HepG2 (cell line): ENCODE data around the gene ALDH16A1. TPM values are rescaled to one million over a fixed set of nuclear protein-coding genes. Genes with fewer than 3 reads are reported as not detected.

Experiments used
- BORCS8-MEF2B ChIP-seq: sonication (generic); formaldehyde crosslinking; IDR thresholded peaks from 2 replicates; pipeline ENCODE4 v1.8.0; 2022; ENCODE audit warnings: mild to moderate bottlenecking, missing genetic modification reagents
- HOXA5 ChIP-seq: sonication (generic); formaldehyde crosslinking; IDR thresholded peaks from 2 replicates; pipeline ENCODE4 v1.4.0; 2020; ENCODE audit warnings: missing genetic modification reagents
- MAFF ChIP-seq: IDR thresholded peaks from 2 replicates; pipeline ENCODE4 v1.6.1; 2011; ENCODE audit warnings: low read depth, low read length, improper control_type of control experiment
- NRL ChIP-seq: sonication (generic); formaldehyde crosslinking; IDR thresholded peaks from 2 replicates; pipeline ENCODE4 v1.5.0; 2020; ENCODE audit warnings: missing genetic modification reagents, mild to moderate bottlenecking, moderate library complexity, borderline replicate concordance
- PHF20 ChIP-seq: sonication (generic); formaldehyde crosslinking; IDR thresholded peaks from 2 replicates; pipeline ENCODE4 v1.5.0; 2020; ENCODE audit warnings: mild to moderate bottlenecking, missing genetic modification reagents
- PHF8 ChIP-seq: sonication (generic); formaldehyde crosslinking; IDR thresholded peaks from 2 replicates; pipeline ENCODE4 v1.5.0; 2020; ENCODE audit warnings: missing genetic modification reagents
- RAD51 ChIP-seq: fragments of 450-650 bp; IDR thresholded peaks from 2 replicates; pipeline ENCODE4 v1.6.1; 2016; ENCODE audit warnings: borderline replicate concordance
- REPIN1 ChIP-seq: sonication (generic); formaldehyde crosslinking; IDR thresholded peaks from 2 replicates; pipeline ENCODE4 v1.8.0; 2022; ENCODE audit warnings: missing genetic modification reagents, low read depth, mild to moderate bottlenecking, borderline replicate concordance
- RFXAP ChIP-seq: sonication (generic); formaldehyde crosslinking; IDR thresholded peaks from 2 replicates; pipeline ENCODE4 v1.4.0; 2020; ENCODE audit warnings: missing genetic modification reagents, borderline replicate concordance
- TAF1 ChIP-seq: sonication (generic); formaldehyde crosslinking; IDR thresholded peaks from 2 replicates; pipeline ENCODE4 v1.4.0; 2020; ENCODE audit warnings: missing genetic modification reagents
- ZMAT3 ChIP-seq: sonication (generic); formaldehyde crosslinking; conservative IDR thresholded peaks from 2 replicates; pipeline ENCODE4 v1.7.0; 2021; ENCODE audit warnings: missing genetic modification reagents
- ZNF3 ChIP-seq: IDR thresholded peaks from 2 replicates; pipeline ENCODE4 v1.7.0; 2017; ENCODE audit warnings: inconsistent platforms
- ZNF331 ChIP-seq: sonication (generic); formaldehyde crosslinking; IDR thresholded peaks from 2 replicates; pipeline ENCODE4 v1.4.0; 2020; ENCODE audit warnings: missing genetic modification reagents
- ZNF343 ChIP-seq: sonication (generic); formaldehyde crosslinking; IDR thresholded peaks from 2 replicates; pipeline ENCODE4 v1.4.0; 2020; ENCODE audit warnings: mild to moderate bottlenecking, missing genetic modification reagents
- ZNF451 ChIP-seq: sonication (generic); formaldehyde crosslinking; IDR thresholded peaks from 2 replicates; pipeline ENCODE4 v1.5.0; 2020; ENCODE audit warnings: mild to moderate bottlenecking, missing genetic modification reagents
- ZNF792 ChIP-seq: IDR thresholded peaks from 2 replicates; pipeline ENCODE4 v1.6.1; 2016
- polyA plus RNA-seq, 8 experiments: library from polyadenylated mRNA; depleted of rRNA in 3 of 8; stranded (reverse) in 7 of 8; unstranded in 1 of 8; fragments of >200 nt; fragmentation: Illumina TruSeq in 4 of 8; extraction: Trizol in 4 of 8; gene quantifications; 2 replicates each; pipeline versions ENCODE4 v1.2.1 to v1.2.3, GENCODE V29; 2011 to 2016; ENCODE audit warnings: low read depth in 4 of 8, missing spikeins in 1 of 8, mixed read lengths in 1 of 8; ENCODE audit not compliant: insufficient read depth in 1 of 8
- total RNA-seq, 5 experiments: library from RNA; depleted of rRNA; stranded (reverse); fragments of >200 nt; fragmentation: Illumina TruSeq; extraction: Trizol; gene quantifications; 2 replicates each; pipeline ENCODE4 v1.2.3, GENCODE V29; 2016; ENCODE audit warnings: low read depth in 1 of 5
- TF ChIP-seq, protein P1 (sequence below): sonication (generic); formaldehyde crosslinking; IDR thresholded peaks from 2 replicates; pipeline ENCODE4 v1.5.0; 2020; ENCODE audit warnings: missing genetic modification reagents
- TF ChIP-seq, protein P2 (sequence below): IDR thresholded peaks from 2 replicates; pipeline ENCODE4 v1.6.1; 2016; ENCODE audit warnings: mild to moderate bottlenecking
- TF ChIP-seq, protein P3 (sequence below): sonication (generic); formaldehyde crosslinking; IDR thresholded peaks from 2 replicates; pipeline ENCODE4 v1.5.0; 2020; ENCODE audit warnings: mild to moderate bottlenecking, missing genetic modification reagents, borderline replicate concordance
- TF ChIP-seq, protein P4 (sequence below): sonication (generic); formaldehyde crosslinking; IDR thresholded peaks from 2 replicates; pipeline ENCODE4 v1.4.0; 2020; ENCODE audit warnings: missing genetic modification reagents
- TF ChIP-seq, protein P5 (sequence below): IDR thresholded peaks from 2 replicates; pipeline ENCODE4 v1.6.1; 2012; ENCODE audit warnings: inconsistent platforms

The ALDH16A1 gene
- total and polyA plus RNA-seq, 2 of the 13 experiments (the other 11 are each of a cell fraction or from before 2014, with no cell fraction given), result 8.4 to 34.9 TPM

DNA sequence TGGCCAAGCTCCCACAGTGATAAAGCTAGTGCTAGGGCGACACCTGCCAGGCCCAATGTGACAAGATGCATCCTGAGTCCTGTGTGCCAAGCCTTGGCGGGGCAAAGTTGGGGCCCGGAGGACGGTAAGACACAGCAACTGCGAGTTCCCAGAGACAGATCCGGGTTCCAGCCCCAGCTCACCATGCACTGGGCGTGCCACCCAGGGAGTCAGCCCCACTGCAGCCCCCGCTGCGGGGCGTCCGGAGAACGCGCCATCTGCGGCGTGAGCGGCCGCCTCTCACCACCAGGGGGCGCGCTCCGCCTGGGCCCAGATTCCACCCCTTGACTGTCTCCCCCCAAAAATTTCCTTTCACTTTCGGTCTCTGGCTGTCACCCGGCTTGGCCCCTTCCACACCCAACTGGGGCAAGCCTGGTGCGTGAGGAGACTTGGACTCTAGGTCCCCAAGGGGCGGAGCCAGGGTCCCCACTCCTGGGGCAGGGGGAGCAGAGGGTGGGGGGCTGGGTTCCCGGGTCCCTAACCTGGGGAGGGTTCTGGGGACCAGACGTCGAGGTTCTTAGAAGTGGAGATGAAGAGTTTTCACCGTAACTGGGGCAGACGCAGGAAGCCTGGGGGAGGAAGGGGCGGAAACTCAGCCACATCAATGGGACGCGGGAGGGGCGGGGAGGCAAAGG, 21.0 kb downstream of the ALDH16A1 start, which contains the start of gene FLT3LG (continued):
- TF ChIP-seq ZNF451 (CRISPR knock-in tag), result 0 out of 2 replicates have a peak, but pooled peaks have one; percentile 16
- 0 out of 2 replicates have a peak, but pooled peaks have one; percentile 9 for TF ChIP-seq PHF20
- no peak for TF ChIP-seq NRL (CRISPR knock-in tag)
- no peak for TF ChIP-seq ZMAT3
- TF ChIP-seq, protein P1, sequence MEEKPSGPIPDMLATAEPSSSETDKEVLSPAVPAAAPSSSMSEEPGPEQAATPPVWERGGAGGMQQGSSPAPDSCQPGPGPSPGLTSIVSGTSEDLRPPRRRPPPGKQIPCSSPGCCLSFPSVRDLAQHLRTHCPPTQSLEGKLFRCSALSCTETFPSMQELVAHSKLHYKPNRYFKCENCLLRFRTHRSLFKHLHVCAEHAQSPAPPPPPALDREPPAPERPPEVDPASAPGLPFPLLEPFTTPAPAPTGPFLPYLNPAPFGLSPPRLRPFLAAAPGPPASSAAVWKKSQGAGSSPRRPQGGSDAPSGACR, result no peak
- TF ChIP-seq TAF1 (CRISPR knock-in tag), result peak; percentile 18; the same call in 1 of the 2 replicates
- no peak for TF ChIP-seq ZNF3 (CRISPR knock-in tag)
- TF ChIP-seq HOXA5 (CRISPR knock-in tag), result 0 out of 2 replicates have a peak, but pooled peaks have one; percentile 44
- TF ChIP-seq, protein P2, sequence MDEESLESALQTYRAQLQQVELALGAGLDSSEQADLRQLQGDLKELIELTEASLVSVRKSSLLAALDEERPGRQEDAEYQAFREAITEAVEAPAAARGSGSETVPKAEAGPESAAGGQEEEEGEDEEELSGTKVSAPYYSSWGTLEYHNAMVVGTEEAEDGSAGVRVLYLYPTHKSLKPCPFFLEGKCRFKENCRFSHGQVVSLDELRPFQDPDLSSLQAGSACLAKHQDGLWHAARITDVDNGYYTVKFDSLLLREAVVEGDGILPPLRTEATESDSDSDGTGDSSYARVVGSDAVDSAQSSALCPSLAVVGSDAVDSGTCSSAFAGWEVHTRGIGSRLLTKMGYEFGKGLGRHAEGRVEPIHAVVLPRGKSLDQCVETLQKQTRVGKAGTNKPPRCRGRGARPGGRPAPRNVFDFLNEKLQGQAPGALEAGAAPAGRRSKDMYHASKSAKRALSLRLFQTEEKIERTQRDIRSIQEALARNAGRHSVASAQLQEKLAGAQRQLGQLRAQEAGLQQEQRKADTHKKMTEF (CRISPR knock-in tag), result peak; percentile 42; the same call in 1 of the 2 replicates
- TF ChIP-seq, protein P3, sequence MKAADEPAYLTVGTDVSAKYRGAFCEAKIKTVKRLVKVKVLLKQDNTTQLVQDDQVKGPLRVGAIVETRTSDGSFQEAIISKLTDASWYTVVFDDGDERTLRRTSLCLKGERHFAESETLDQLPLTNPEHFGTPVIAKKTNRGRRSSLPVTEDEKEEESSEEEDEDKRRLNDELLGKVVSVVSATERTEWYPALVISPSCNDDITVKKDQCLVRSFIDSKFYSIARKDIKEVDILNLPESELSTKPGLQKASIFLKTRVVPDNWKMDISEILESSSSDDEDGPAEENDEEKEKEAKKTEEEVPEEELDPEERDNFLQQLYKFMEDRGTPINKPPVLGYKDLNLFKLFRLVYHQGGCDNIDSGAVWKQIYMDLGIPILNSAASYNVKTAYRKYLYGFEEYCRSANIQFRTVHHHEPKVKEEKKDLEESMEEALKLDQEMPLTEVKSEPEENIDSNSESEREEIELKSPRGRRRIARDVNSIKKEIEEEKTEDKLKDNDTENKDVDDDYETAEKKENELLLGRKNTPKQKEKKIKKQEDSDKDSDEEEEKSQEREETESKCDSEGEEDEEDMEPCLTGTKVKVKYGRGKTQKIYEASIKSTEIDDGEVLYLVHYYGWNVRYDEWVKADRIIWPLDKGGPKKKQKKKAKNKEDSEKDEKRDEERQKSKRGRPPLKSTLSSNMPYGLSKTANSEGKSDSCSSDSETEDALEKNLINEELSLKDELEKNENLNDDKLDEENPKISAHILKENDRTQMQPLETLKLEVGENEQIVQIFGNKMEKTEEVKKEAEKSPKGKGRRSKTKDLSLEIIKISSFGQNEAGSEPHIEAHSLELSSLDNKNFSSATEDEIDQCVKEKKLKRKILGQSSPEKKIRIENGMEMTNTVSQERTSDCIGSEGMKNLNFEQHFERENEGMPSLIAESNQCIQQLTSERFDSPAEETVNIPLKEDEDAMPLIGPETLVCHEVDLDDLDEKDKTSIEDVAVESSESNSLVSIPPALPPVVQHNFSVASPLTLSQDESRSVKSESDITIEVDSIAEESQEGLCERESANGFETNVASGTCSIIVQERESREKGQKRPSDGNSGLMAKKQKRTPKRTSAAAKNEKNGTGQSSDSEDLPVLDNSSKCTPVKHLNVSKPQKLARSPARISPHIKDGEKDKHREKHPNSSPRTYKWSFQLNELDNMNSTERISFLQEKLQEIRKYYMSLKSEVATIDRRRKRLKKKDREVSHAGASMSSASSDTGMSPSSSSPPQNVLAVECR (CRISPR knock-in tag), result peak; percentile 48; the same call in 1 of the 2 replicates
- TF ChIP-seq ZNF792, result 0 out of 2 replicates have a peak, but pooled peaks have one; percentile 30
- peak; percentile 56; the same call in 1 of the 2 replicates for TF ChIP-seq PHF8
- TF ChIP-seq MAFF, result no peak
- TF ChIP-seq REPIN1, result 0 out of 2 replicates have a peak, but pooled peaks have one; percentile 26
- no peak; the same call in 1 of the 2 replicates for TF ChIP-seq BORCS8-MEF2B (CRISPR knock-in tag)
- TF ChIP-seq, protein P4, sequence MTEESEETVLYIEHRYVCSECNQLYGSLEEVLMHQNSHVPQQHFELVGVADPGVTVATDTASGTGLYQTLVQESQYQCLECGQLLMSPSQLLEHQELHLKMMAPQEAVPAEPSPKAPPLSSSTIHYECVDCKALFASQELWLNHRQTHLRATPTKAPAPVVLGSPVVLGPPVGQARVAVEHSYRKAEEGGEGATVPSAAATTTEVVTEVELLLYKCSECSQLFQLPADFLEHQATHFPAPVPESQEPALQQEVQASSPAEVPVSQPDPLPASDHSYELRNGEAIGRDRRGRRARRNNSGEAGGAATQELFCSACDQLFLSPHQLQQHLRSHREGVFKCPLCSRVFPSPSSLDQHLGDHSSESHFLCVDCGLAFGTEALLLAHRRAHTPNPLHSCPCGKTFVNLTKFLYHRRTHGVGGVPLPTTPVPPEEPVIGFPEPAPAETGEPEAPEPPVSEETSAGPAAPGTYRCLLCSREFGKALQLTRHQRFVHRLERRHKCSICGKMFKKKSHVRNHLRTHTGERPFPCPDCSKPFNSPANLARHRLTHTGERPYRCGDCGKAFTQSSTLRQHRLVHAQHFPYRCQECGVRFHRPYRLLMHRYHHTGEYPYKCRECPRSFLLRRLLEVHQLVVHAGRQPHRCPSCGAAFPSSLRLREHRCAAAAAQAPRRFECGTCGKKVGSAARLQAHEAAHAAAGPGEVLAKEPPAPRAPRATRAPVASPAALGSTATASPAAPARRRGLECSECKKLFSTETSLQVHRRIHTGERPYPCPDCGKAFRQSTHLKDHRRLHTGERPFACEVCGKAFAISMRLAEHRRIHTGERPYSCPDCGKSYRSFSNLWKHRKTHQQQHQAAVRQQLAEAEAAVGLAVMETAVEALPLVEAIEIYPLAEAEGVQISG, result peak; percentile 85
- no peak for TF ChIP-seq RFXAP (CRISPR knock-in tag)
- peak; percentile 32; the same call in 1 of the 2 replicates for TF ChIP-seq ZNF331 (CRISPR knock-in tag)
- no peak for TF ChIP-seq RAD51
- TF ChIP-seq, protein P5, sequence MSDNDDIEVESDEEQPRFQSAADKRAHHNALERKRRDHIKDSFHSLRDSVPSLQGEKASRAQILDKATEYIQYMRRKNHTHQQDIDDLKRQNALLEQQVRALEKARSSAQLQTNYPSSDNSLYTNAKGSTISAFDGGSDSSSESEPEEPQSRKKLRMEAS, result peak; percentile 49; the same call in 1 of the 2 replicates
- TF ChIP-seq ZNF343, result 0 out of 2 replicates have a peak, but pooled peaks have one; percentile 38
